ENCODE results near the gene POU2F2.

- no peak for TF ChIP-seq POLR2A (IDR thresholded peaks at IDR 0.05)
- TF ChIP-seq POLR2AphosphoS5 (IDR thresholded peaks at IDR 0.05): no peak
These were observed 17.0 kb downstream of the POU2F2 start for GRCh38 chr19:42115219-42115618.

Data from stomach (tissue), 4 donors.